HG03354 (cell line): ENCODE measurements around the gene PDZRN3.
"Not testable (repeated sequence)": the region's sequence is repeated elsewhere in the genome, so short reads cannot be mapped to it uniquely, and the experiment has no call there.

ENCODE experiments used
- ATAC-seq: cut with Tn5 transposase; IDR thresholded peaks from one replicate; pipeline ENCODE4 v1.9.1; 2021; ENCODE audit warnings: mild to moderate bottlenecking; ENCODE audit not compliant: unreplicated experiment, poor library complexity, severe bottlenecking

The PDZRN3 gene

GRCh38 chr3:73599605-73600004 lies 25.1 kb downstream of the PDZRN3 start:
- ATAC-seq, result no peak

- ATAC-seq, result no peak
Measured at GRCh38 chr3:73597476-73597875, 27.3 kb downstream of the PDZRN3 start.

DNA sequence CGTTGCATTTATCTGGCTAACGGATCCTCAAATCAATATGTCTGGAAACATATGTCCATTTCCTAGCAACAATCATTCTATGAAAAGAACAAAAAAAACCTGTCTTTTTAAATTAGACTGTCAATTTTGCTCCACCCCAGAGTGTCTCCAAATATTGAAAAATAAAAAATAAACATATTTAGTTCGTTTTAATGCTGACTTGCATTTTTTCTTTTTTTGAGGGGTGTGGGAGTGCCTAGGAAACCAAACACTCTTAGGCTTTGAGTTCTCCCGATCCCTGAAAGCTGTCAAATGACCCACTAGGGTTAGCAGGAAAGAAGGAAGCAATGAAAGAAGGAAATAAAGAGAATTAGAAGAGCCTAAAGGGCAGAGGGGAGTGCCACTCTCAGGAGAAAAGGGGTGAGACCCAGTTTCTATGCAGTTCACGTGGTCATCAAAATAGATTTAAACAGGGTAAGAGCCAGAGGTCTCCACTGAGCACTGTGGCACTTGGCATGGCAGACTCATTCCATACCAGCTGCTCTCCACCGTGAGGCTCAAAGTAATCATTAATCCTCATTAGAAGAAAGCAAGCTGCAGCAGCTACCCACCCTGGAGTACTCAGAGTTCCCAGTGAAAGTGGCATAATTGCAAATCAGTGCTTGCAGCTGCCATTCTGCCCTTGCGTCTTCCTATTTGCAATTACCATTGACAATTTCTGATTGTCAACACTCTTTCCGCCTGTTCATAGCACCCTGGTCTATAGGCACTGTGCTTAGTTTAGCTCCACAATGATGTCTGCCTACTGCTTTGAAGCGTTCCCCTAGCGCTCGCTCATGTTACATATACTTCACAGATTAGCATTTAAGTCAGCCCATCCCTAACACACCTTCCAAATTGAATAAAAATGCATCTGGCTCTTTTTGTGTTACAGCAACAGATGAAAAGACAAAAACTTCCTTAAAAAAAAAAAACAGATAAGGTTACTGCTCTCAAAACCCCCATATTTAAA lies 32.3 kb downstream of the PDZRN3 start:
- ATAC-seq, result no peak

GRCh38 chr3:73591286-73591800 lies 33.4 kb downstream of the PDZRN3 start:
- ATAC-seq, result no peak

DNA sequence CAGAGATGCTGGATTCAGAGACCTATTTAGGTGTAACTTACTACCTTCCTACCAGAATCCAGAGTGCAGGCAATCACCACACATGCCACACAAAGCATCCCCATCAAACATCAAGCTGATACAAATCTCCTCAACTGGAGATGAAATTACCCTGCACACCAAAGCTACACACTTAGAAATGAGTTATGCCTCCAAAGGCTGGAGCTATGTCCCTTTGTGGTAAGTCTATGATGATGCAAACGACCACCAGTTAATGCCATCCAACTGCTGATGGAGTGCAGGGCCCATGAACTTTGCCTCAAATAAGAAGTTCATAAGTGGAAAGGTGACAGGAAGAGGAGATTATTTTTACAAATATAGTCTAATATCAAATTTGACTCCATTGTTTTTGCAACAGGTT lies 38.1 kb downstream of the PDZRN3 start:
- ATAC-seq, result no peak

- no peak for ATAC-seq
Measured at GRCh38 chr3:73586190-73586589, 38.6 kb downstream of the PDZRN3 start.

GRCh38 chr3:73584873-73585272 lies 39.9 kb downstream of the PDZRN3 start:
- ATAC-seq, result no peak

GRCh38 chr3:73582535-73582934 lies 42.2 kb downstream of the PDZRN3 start:
- no peak for ATAC-seq

DNA sequence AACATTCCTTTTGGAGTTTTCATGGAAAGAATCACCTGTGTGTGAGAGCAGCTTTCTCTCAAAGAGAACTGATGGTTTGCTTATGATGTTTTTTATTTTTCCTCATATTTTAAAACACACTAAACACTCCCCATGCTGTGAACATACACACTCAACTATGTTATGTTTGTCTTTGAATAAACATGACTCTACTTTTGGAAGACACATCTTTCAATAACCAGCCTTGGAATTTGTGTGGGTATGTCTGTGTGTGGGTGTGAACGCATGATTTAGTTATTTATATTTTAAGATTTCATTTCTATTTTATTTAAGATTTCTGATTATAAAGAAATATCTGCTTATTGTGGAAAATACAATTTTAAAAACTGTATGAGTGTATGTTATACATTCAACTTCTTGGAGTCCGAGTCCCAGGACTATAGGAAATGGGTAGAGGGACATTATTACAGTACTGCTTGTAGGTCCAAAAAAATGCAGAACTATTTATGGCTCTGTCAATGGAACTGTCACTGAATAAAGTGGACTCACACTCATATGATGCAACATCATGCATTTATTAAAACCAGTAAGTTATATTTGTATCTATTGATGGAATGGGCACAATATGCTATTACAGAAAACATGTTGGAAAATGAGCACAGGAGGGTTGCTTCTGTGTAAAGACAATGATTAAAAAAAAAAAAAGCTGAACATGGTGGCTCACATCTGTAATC lies 43.5 kb downstream of the PDZRN3 start:
- no peak for ATAC-seq

- ATAC-seq, result no peak
Measured at GRCh38 chr3:73580343-73580742, 44.4 kb downstream of the PDZRN3 start.

DNA sequence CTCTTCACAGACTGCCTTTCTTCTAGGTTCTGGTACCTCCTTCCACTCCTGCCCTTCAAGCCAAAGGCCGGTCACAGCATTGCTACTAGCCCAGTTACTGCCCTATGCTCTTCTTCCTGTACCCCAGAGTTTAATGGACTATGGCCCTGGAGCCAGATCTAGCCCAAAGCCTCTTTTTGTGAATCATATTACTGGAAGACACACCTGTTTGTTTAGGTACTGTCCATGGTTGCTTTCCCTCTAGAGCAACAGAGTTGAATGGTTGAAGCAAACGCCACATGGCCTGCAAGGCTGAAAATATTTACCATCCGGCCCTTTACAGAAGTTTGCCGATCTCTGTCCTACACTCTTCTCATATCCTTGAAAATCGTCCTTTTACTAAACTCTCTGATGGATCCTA lies 47.0 kb downstream of the PDZRN3 start:
- ATAC-seq, result no peak

DNA sequence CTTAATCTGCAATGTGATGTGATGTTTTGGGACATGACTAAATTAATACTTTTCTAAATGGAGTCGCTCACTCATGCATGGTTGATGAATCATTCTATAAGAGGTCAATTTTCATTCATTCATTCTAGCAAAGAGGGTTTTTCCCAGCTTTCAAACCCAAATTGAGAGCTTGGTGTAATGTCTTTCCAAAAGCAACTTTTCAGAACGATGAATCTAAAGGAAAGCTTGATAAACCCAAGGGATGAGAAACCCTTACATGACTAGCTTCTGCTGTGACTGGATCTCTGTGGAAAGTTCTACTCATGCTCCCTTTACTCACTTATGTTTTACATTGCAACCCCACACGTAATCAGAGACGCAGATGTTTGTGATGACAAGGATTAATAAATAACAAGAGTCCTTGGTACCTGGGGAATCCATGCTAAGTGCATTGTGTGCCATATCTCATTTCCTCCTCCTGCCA lies 47.7 kb downstream of the PDZRN3 start:
- ATAC-seq, result no peak

DNA sequence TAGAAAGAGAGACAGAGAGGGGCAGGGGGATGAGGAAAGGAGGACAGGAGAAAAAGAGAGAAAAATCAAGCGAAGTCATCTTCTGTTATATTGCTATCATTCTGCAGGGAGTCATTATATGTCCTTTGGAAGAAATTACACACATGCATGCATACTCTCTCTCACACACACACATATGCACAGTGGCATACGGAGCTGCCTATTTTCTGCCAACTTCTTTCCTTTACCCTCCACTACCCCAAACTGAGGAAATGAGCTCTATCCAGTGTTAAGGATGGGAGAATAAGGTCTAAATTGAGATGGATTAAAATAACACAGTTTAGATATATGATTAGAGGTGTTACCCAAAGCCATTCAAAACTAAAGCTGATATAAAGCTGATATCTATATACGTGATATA lies 48.8 kb downstream of the PDZRN3 start:
- ATAC-seq, result no peak

- no peak for ATAC-seq
Measured at GRCh38 chr3:73575519-73575918, 49.2 kb downstream of the PDZRN3 start.

GRCh38 chr3:73573204-73573603 lies 51.5 kb downstream of the PDZRN3 start:
- ATAC-seq, result no peak

- no peak for ATAC-seq
Measured at GRCh38 chr3:73572368-73572767, 52.4 kb downstream of the PDZRN3 start.

GRCh38 chr3:73571238-73571794 lies 53.4 kb downstream of the PDZRN3 start:
- ATAC-seq, result no peak

- ATAC-seq, result no peak
Measured at GRCh38 chr3:73569246-73569760, 55.4 kb downstream of the PDZRN3 start.

DNA sequence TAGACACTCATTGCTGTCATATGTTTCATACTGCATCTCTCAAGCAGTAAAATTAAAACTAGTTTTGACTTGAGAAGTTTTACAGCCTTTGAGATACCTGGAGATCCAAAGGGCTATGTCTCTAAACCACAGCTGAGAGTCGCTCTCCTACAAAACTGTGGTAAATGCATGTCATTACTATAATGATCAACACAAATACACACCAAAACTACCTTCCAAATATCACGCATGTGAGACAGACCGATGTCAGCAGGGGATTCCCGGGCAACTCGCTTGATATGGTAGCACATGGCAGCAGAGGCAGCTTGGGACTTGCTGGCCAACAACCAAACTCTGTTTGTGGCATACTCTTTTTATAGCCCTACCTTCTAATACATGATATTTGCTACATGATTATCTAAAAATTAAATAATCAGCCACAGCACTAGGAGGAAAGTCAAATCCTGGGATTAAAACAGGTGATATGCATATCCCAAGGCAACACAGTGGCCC lies 56.3 kb downstream of the PDZRN3 start:
- ATAC-seq, result no peak

DNA sequence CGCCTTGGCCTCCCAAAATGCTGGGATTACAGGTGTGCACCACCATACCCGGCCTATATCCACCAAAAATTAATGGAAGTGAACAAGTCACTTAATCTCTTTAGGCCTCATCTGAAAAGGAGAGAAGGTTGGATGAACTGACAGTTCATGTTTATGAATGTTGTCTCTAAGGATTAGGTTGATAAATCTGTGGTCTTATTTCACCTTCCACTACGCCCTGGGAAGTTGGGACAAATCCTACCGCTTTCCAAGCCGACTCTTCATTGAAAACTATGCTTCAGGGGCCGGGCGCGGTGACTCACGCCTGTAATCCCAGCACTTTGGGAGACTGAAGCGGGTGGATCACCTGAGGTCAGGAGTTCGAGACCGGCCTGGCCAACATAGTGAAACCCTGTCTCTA lies 59.4 kb downstream of the PDZRN3 start:
- not testable (repeated sequence) for ATAC-seq
